Prostate gland (tissue), 2 donors: ENCODE measurements around the gene YBX2. TPM values are rescaled to one million over a fixed set of nuclear protein-coding genes. Genes with fewer than 3 reads are reported as not detected.
A peak's percentile ranks its signal among the peaks of the same experiment; 100 is the strongest.
"Not testable (repeated sequence)": the region's sequence is repeated elsewhere in the genome, so short reads cannot be mapped to it uniquely, and the experiment has no call there.

Experiments
- DNase-seq: peaks from one replicate; pipeline ENCODE4 v3.0.0-alpha.2; 2019; ENCODE audit warnings: low spot score
- H3K27ac ChIP-seq, 2 donors: fragments of 200-600 bp; sonication (generic); 2 replicates each; pipeline ENCODE4 v1.5.1; 2017 to 2019
- H3K27me3 ChIP-seq: fragments of 200-600 bp; sonication (generic); replicated peaks from 2 replicates; pipeline ENCODE4 v1.5.1; 2019; ENCODE audit not compliant: insufficient read depth
- H3K36me3 ChIP-seq, 2 donors: fragments of 200-600 bp; sonication (generic); 1 replicate in 1 of 2; 2 replicates in 1 of 2; pipeline versions ENCODE4 v1.5.1 to v1.8.1; 2017 to 2019
- H3K4me1 ChIP-seq: fragments of 200-600 bp; sonication (generic); replicated peaks from 2 replicates; pipeline ENCODE4 v1.5.1; 2019
- H3K4me3 ChIP-seq, 2 donors: fragments of 200-600 bp; sonication (generic); 2 replicates each; pipeline ENCODE4 v1.5.1; 2017 to 2019
- H3K9me3 ChIP-seq: fragments of 200-600 bp; sonication (generic); 2 replicates; pipeline ENCODE4 v1.5.1; 2017
- CTCF ChIP-seq, 4 experiments: fragments of 200-600 bp in 2 of 4; fragments of 450-650 bp in 2 of 4; sonication (generic) in 2 of 4; IDR thresholded peaks; 1 replicate in 3 of 4; 2 replicates in 1 of 4; pipeline ENCODE4 v1.5.1; 2016 to 2019; ENCODE audit warnings: antibody characterized with exemption in 4 of 4, mild to moderate bottlenecking in 2 of 4, moderate library complexity in 2 of 4
- POLR2A ChIP-seq: fragments of 450-650 bp; IDR thresholded peaks from one replicate; pipeline ENCODE4 v1.6.1; 2016; ENCODE audit warnings: antibody characterized with exemption, mild to moderate bottlenecking
- POLR2AphosphoS5 ChIP-seq: sonication (generic); formaldehyde crosslinking; IDR thresholded peaks from one replicate; pipeline ENCODE4 v1.6.1; 2017; ENCODE audit warnings: antibody characterized with exemption
- WGBS: methylation state at CpG from one replicate; pipeline ENCODE4 v1.1.5; 2018; 5-methylcytosine and 5-hydroxymethylcytosine counted together
- intact Hi-C: fragments of 100-400 bp; cut with DNase I; formaldehyde crosslinking; loops from one replicate; pipeline ENCODE4 v1.14.2; 2022
- total RNA-seq, 2 donors: library from RNA; depleted of rRNA; stranded (reverse); fragments of >200 nt; gene quantifications; one replicate each; pipeline ENCODE4 v1.1.0, GENCODE V29; 2016

Gene YBX2
- total RNA-seq, 2 donors from 2014 or later = 0.64 to 49.1 TPM

DNA sequence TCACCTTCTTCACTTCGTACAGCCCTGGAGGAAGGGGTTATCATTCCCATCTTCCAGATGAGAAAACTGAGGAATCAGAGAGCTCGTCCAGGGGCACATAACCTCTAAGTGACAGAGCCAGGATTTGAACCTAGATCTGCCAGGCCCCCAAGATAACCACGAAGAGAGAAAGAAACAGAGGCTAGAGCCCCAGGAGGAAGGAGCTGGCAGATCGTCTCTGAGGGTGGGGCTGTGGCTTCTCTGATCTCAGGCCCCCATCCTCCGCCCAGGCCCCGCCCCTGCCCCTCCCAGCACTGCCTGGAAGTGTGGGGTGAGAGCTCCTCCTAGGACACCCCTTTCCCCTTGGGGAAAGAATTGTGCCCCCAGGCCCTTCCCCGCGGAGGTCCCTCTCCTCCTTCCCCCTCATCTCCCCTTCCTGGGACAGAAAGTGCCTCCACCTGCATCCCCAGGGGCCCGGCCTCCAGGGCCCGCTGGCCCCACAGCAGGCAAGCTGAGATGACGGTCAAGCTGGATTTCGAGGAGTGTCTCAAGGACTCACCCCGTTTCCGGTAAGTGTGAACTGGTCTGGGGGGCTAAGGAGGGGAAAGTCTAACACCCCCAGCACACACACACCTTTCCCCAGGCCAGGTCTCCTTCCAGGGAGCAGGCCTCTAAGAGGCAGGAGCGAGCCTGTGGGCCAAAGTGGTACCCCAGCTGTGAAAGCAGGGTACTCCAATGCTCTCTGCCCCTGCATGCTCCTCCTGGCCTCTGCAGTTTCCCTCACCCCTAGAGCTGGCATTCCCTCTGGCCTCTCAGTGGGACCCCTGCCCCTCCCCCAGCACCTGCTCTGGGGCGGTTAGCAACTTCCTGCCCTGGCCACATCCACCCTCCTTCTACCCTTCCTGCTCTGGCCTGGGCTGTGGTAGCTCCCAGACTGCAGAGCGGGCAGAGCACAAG, 42.1 kb upstream of the YBX2 start, which contains the start of gene ACAP1:
Gene ACAP1 (plus strand): TSS at position 290 of the 936 bp plus-strand sequence. CDS start 206 bp downstream, at position 496.
- 40% methylated on average over 17 of the region's 17 CpGs for WGBS
- no peak for DNase-seq
- Histone ChIP-seq H3K27me3 (no peaks in the 10 kb centered on the region), H3K27ac (no peak within 1 kb of the TSS), H3K4me3 (no peak within 1 kb of the TSS), H3K4me1 (no peaks in the 10 kb centered on the region), H3K36me3 (no peaks in the 10 kb centered on the region), H3K9me3 (no peaks in the 10 kb centered on the region)
- intact Hi-C loops = no loop called here
- TF ChIP-seq POLR2AphosphoS5 (no peak), POLR2A (no peak)

GRCh38 chr17:7335765-7336164, 41.3 kb upstream of the YBX2 start:
- H3K9me3 ChIP-seq, H3K4me1 ChIP-seq, H3K36me3 ChIP-seq, DNase-seq, H3K27me3 ChIP-seq, H3K4me3 ChIP-seq, H3K27ac ChIP-seq, intact Hi-C loops: not testable (repeated sequence)
- WGBS = 86% methylated on average over 13 of the region's 13 CpGs

GRCh38 chr17:7334938-7335538, 40.6 kb upstream of the YBX2 start:
- Histone ChIP-seq H3K4me3 (no peak overlapping the region), H3K27ac (no peak overlapping the region), H3K9me3 (no peaks in the 10 kb centered on the region), H3K27me3 (no peaks in the 10 kb centered on the region), H3K4me1 (peaks cover 6% of the 10 kb centered on the region), H3K36me3 (no peaks in the 10 kb centered on the region)
- no peak for DNase-seq
- intact Hi-C loops = no loop called here
- 82% methylated on average over 3 of the region's 3 CpGs for whole genome bisulfite sequencing
- TF ChIP-seq CTCF (IDR thresholded peaks at IDR 0.05) (no peak), POLR2AphosphoS5 (no peak), POLR2A (no peak)

GRCh38 chr17:7332600-7333069, 38.2 kb upstream of the YBX2 start:
- H3K27ac ChIP-seq, DNase-seq, intact Hi-C loops: not testable (repeated sequence)

DNA sequence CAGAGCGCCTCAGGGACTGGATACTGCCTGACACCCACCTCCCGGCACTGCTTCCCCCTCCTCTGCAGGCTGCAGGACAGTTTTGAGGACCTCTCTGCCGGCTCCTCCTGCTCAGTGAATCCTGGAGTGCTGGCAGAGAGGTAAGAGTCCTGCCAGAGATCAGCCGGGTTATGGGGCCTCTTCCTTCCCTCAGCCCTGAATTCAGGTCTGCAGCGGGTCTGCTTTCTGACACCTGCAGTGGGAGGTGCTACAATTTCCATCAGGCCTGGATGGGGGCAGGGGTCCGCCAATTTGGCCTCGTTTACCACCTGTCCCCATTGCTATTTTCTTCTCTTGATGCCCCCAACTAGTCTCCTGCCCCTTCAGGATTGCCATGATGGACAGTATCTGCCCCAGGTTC, 37.7 kb upstream of the YBX2 start:
- WGBS = 51% methylated on average over 7 of the region's 7 CpGs
- no peak for DNase-seq
- TF ChIP-seq CTCF (IDR thresholded peaks at IDR 0.05) (no peak), POLR2A (no peak), POLR2AphosphoS5 (no peak)
- Histone ChIP-seq H3K9me3 (no peaks in the 10 kb centered on the region), H3K36me3 (no peaks in the 10 kb centered on the region), H3K27ac (no peak overlapping the region), H3K27me3 (no peaks in the 10 kb centered on the region), H3K4me1 (peaks cover 6% of the 10 kb centered on the region), H3K4me3 (no peak overlapping the region)
- intact Hi-C loops = no loop called here

More at GRCh38 chr17:7332600-7333069, 38.2 kb upstream of the YBX2 start:
- H3K4me1 ChIP-seq, H3K36me3 ChIP-seq, H3K27me3 ChIP-seq, H3K9me3 ChIP-seq, H3K4me3 ChIP-seq: not testable (repeated sequence)
- 42% methylated on average over 14 of the region's 14 CpGs for WGBS

DNA sequence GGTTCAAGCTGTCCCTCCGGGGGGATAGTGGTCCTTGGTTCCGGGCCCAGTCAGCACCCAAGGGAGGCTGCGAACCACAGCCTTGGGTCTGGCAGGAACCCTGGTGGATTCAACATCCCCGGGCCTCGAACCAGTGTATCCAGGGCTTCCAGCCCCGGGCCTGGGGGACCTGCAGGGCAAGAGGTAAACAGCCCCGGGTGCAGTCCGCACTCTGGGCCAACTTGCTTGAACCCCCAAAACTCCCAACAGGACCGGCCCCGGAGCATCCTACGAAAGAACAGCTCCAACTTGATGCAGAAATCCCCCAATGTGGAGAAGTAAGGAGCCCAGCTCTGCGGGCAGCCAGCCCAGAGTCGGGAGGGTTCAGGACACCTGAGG, 36.2 kb upstream of the YBX2 start:
- no peak for DNase-seq
- intact Hi-C loops = no loop called here

More for the DNA sequence above, 36.2 kb upstream of the YBX2 start:
- WGBS = 58% methylated on average over 10 of the region's 13 CpGs
- Histone ChIP-seq H3K4me1 (peaks cover 6% of the 10 kb centered on the region), H3K4me3 (peak overlapping the region; percentile 72 to 87), H3K27me3 (no peaks in the 10 kb centered on the region), H3K27ac (peak overlapping the region; percentile 82 to 84), H3K36me3 (no peaks in the 10 kb centered on the region), H3K9me3 (no peaks in the 10 kb centered on the region)
- TF ChIP-seq POLR2AphosphoS5 = no peak
